ENCODE measurements around the gene PPP1R14C.

DNA sequence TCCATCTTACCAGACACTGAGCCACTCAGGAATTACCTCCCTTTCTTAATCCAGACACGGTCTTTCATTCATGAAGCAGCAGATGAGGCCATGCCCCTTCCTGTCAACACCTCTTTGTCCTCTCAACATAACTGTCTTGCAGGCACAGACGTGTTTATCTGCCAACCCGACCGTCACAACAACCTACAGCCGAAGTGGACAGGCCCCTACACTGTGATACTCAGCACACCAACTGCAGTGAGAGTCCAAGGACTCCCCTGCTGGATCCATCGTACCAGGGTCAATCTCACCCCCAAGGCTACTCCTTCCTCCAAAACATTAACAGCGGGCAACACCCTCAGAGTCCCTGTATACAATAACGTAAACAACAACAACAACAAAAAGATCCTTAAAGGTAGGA lies 43.3 kb upstream of the PPP1R14C start:
- TF ChIP-seq EZH2 (IDR thresholded peaks at IDR 0.05; ENCODE audit: low read length) (no peak), CTCF (optimal IDR thresholded peaks at IDR 0.05 in 1 of 3, IDR thresholded peaks at IDR 0.05 in 1 of 3, conservative IDR thresholded peaks at IDR 0.05 in 1 of 3; ENCODE audit: extremely low read depth in 1 of 3, insufficient read depth in 2 of 3, low read length in 3 of 3) (no peak)

Data from keratinocyte (primary cell).